Effector memory CD4-positive, alpha-beta T cell (primary cell): Measurements from ENCODE around the gene DUSP16.
"Not testable (repeated sequence)": the region's sequence is repeated elsewhere in the genome, so short reads cannot be mapped to it uniquely, and the experiment has no call there.

ENCODE experiments used
- DNase-seq, 3 donors: peaks; one replicate each; pipeline ENCODE4 v3.0.0-alpha.2; 2020
- H3K27ac ChIP-seq: 2 replicates; pipeline ENCODE4 v1.7.0; 2013; ENCODE audit warnings: mild to moderate bottlenecking, low read length, moderate library complexity; ENCODE audit not compliant: insufficient read depth, poor library complexity, severe bottlenecking
- H3K27me3 ChIP-seq: replicated peaks from 2 replicates; pipeline ENCODE4 v1.7.0; 2013; ENCODE audit warnings: mild to moderate bottlenecking, low read length; ENCODE audit not compliant: insufficient read depth, control insufficient read depth, poor library complexity, severe bottlenecking
- H3K36me3 ChIP-seq: 2 replicates; pipeline ENCODE4 v1.7.0; 2013; ENCODE audit warnings: mild to moderate bottlenecking, low read length, moderate library complexity; ENCODE audit not compliant: control insufficient read depth, insufficient read depth
- H3K4me1 ChIP-seq: 2 replicates; pipeline ENCODE4 v1.7.0; 2013; ENCODE audit warnings: low read length, mild to moderate bottlenecking; ENCODE audit not compliant: control insufficient read depth, insufficient read depth, poor library complexity, severe bottlenecking
- H3K4me3 ChIP-seq: 2 replicates; pipeline ENCODE4 v1.7.0; 2013; ENCODE audit warnings: low read length, low read depth, mild to moderate bottlenecking; ENCODE audit not compliant: insufficient read depth, poor library complexity, severe bottlenecking
- H3K9me3 ChIP-seq: 2 replicates; pipeline ENCODE4 v1.7.0; 2013; ENCODE audit warnings: mild to moderate bottlenecking, low read length, moderate library complexity; ENCODE audit not compliant: control insufficient read depth

The DUSP16 gene

GRCh38 chr12:12585115-12585863 is 22.6 kb upstream of the DUSP16 start:
- Histone ChIP-seq H3K9me3 (no peaks in the 10 kb centered on the region), H3K27ac (no peak overlapping the region), H3K4me1 (no peaks in the 10 kb centered on the region), H3K4me3 (no peak overlapping the region), H3K27me3 (no peaks in the 10 kb centered on the region), H3K36me3 (no peaks in the 10 kb centered on the region)
- DNase-seq, result no peak

GRCh38 chr12:12583510-12584178 is 21.0 kb upstream of the DUSP16 start:
- DNase-seq, result no peak
- Histone ChIP-seq H3K27ac (no peak overlapping the region), H3K9me3 (no peaks in the 10 kb centered on the region), H3K27me3 (no peaks in the 10 kb centered on the region), H3K4me3 (no peak overlapping the region), H3K4me1 (no peaks in the 10 kb centered on the region), H3K36me3 (no peaks in the 10 kb centered on the region)

GRCh38 chr12:12582895-12583303 is 20.2 kb upstream of the DUSP16 start:
- no peaks in the 10 kb centered on the region for H3K36me3 ChIP-seq
- H3K4me3 ChIP-seq, result no peak overlapping the region
- no peaks in the 10 kb centered on the region for H3K9me3 ChIP-seq
- DNase-seq, result no peak
- H3K27ac ChIP-seq, result no peak overlapping the region
- H3K4me1 ChIP-seq, result no peaks in the 10 kb centered on the region
- no peaks in the 10 kb centered on the region for H3K27me3 ChIP-seq

GRCh38 chr12:12582193-12582881 is 19.7 kb upstream of the DUSP16 start:
- no peak for DNase-seq
- H3K27me3 ChIP-seq, result no peaks in the 10 kb centered on the region
- H3K4me1 ChIP-seq, result no peaks in the 10 kb centered on the region
- H3K9me3 ChIP-seq, result no peaks in the 10 kb centered on the region
- H3K36me3 ChIP-seq, result no peaks in the 10 kb centered on the region
- no peak overlapping the region for H3K27ac ChIP-seq
- no peak overlapping the region for H3K4me3 ChIP-seq

GRCh38 chr12:12580716-12581115 is 18.1 kb upstream of the DUSP16 start:
- H3K36me3 ChIP-seq, H3K27me3 ChIP-seq, H3K4me3 ChIP-seq, H3K27ac ChIP-seq, H3K4me1 ChIP-seq, H3K9me3 ChIP-seq, DNase-seq: not testable (repeated sequence)

GRCh38 chr12:12577786-12578185 is 15.1 kb upstream of the DUSP16 start:
- H3K27ac ChIP-seq, result no peak overlapping the region
- no peaks in the 10 kb centered on the region for H3K4me1 ChIP-seq
- DNase-seq, result no peak
- no peak overlapping the region for H3K4me3 ChIP-seq
- H3K9me3 ChIP-seq, result no peaks in the 10 kb centered on the region
- H3K27me3 ChIP-seq, result no peaks in the 10 kb centered on the region
- H3K36me3 ChIP-seq, result no peaks in the 10 kb centered on the region

GRCh38 chr12:12572659-12573058 is 10.0 kb upstream of the DUSP16 start:
- no peak for DNase-seq
- Histone ChIP-seq H3K36me3 (no peaks in the 10 kb centered on the region), H3K9me3 (no peaks in the 10 kb centered on the region), H3K4me3 (no peak overlapping the region), H3K27ac (no peak overlapping the region), H3K27me3 (no peaks in the 10 kb centered on the region), H3K4me1 (no peaks in the 10 kb centered on the region)

- H3K9me3 ChIP-seq, H3K27me3 ChIP-seq, H3K27ac ChIP-seq, H3K4me3 ChIP-seq, H3K36me3 ChIP-seq, DNase-seq: not testable (repeated sequence)
- H3K4me1 ChIP-seq, result peaks cover 14% of the 10 kb centered on the region
Measured at GRCh38 chr12:12565971-12566370, 3.3 kb upstream of the DUSP16 start.

- Histone ChIP-seq H3K36me3 (no peaks in the 10 kb centered on the region), H3K27me3 (no peaks in the 10 kb centered on the region), H3K9me3 (no peaks in the 10 kb centered on the region), H3K4me1 (peaks cover 14% of the 10 kb centered on the region), H3K4me3 (no peak overlapping the region), H3K27ac (no peak overlapping the region)
- DNase-seq, result no peak
Measured at GRCh38 chr12:12564911-12565310, 2.2 kb upstream of the DUSP16 start.
